Lung (tissue), 16 donors: ENCODE data around the gene WBP11. TPM values are rescaled to one million over a fixed set of nuclear protein-coding genes. Genes with fewer than 3 reads are reported as not detected.

Experiments used
- ATAC-seq: fragments of 200-7000 bp; cut with Tn5 transposase; one replicate; pipeline ENCODE4 v1.9.1; 2020; ENCODE audit warnings: moderate number of reproducible peaks; ENCODE audit not compliant: insufficient read depth, low FRiP score
- DNase-seq, 3 donors: peaks; one replicate each; pipeline ENCODE4 v3.0.0-alpha.2; 2013 to 2017
- H3K27ac ChIP-seq, 2 donors: one replicate each; pipeline ENCODE4 v1.5.1; 2013; ENCODE audit warnings: mild to moderate bottlenecking in 2 of 2, moderate library complexity in 2 of 2, control low read depth in 1 of 2, inconsistent platforms in 1 of 2, low read depth in 1 of 2, low read length in 1 of 2
- H3K27me3 ChIP-seq, 3 donors: one replicate each; pipeline ENCODE4 v1.5.1; 2013; ENCODE audit warnings: low read length in 2 of 3; ENCODE audit not compliant: control insufficient read depth in 3 of 3, insufficient read depth in 3 of 3
- H3K36me3 ChIP-seq, 4 donors: one replicate each; pipeline ENCODE4 v1.5.1; 2013; ENCODE audit warnings: low read length in 4 of 4, mild to moderate bottlenecking in 1 of 4, moderate library complexity in 1 of 4; ENCODE audit not compliant: control insufficient read depth in 4 of 4, insufficient read depth in 4 of 4
- H3K4me1 ChIP-seq, 5 donors: one replicate each; pipeline ENCODE4 v1.5.1; 2013; ENCODE audit warnings: low read length in 5 of 5, mild to moderate bottlenecking in 2 of 5, moderate library complexity in 1 of 5; ENCODE audit not compliant: control insufficient read depth in 5 of 5, insufficient read depth in 5 of 5
- H3K4me3 ChIP-seq: one replicate; pipeline ENCODE4 v1.5.1; 2013; ENCODE audit warnings: mild to moderate bottlenecking, control low read depth, moderate library complexity
- H3K9ac ChIP-seq, 2 donors: one replicate each; pipeline ENCODE4 v1.5.1; 2013; ENCODE audit warnings: low read length in 2 of 2, control low read depth in 1 of 2; ENCODE audit not compliant: insufficient read depth in 1 of 2
- H3K9me3 ChIP-seq, 4 donors: one replicate each; pipeline ENCODE4 v1.5.1; 2013; ENCODE audit warnings: low read length in 3 of 4, mild to moderate bottlenecking in 1 of 4, moderate library complexity in 1 of 4; ENCODE audit not compliant: control insufficient read depth in 4 of 4, insufficient read depth in 3 of 4
- WGBS, 2 donors: extraction: QIAGEN DNeasy Blood & Tissue Kit; methylation state at CpG; one replicate each; pipeline ENCODE4 v1.1.7; 2013; 5-methylcytosine and 5-hydroxymethylcytosine counted together
- long read RNA-seq, 5 donors: transcript quantifications; one replicate each; lab custom pipeline, GENCODE V29; 2026
- polyA plus RNA-seq, 2 donors: library from polyadenylated mRNA; stranded (reverse); fragments of 200-250 nt; gene quantifications; one replicate each; pipeline ENCODE4 v1.2.1, GENCODE V29; 2013
- total RNA-seq, 2 donors: library from RNA; depleted of rRNA in 1 of 2; stranded (reverse); fragments of >200 nt in 1 of 2; gene quantifications; one replicate each; pipeline ENCODE4 v1.2.1, GENCODE V29; 2014 to 2021
- TF ChIP-seq, protein P1 (sequence below): IDR thresholded peaks from 2 replicates; pipeline ENCODE4 v1.5.1; 2012; ENCODE audit warnings: mild to moderate bottlenecking; ENCODE audit errors: control extremely low read depth, extremely low read depth
- donor health status: control.
- donor health status: control.
- donor health status: Bipolar disorder and iron deficiency.
- donor health status: healthy.
- donor health status: DM: yes; HTN: yes; CAD: no.

Gene WBP11
- total RNA-seq = 10 to 100 TPM; 39.5 to 52.8 TPM
- polyA plus RNA-seq = 10 to 100 TPM; 14.8 to 21.6 TPM
- long read RNA-seq, donor 1, full-length matches to known transcripts = 15 of 15 reads
- long read RNA-seq, donor 1, partial matches to known transcripts = 0 of 15 reads
- long read RNA-seq, donor 1, other reads (novel, unspliced or antisense) = 0 of 15 reads
- long read RNA-seq, donor 2, full-length matches to known transcripts = 6 of 11 reads
- long read RNA-seq, donor 2, partial matches to known transcripts = 5 of 11 reads
- long read RNA-seq, donor 2, other reads (novel, unspliced or antisense) = 0 of 11 reads
- long read RNA-seq, donor 3, full-length matches to known transcripts = 9 of 9 reads
- long read RNA-seq, donor 3, partial matches to known transcripts = 0 of 9 reads
- long read RNA-seq, donor 3, other reads (novel, unspliced or antisense) = 0 of 9 reads
- long read RNA-seq, donor 4, full-length matches to known transcripts = 10 of 10 reads
- long read RNA-seq, donor 4, partial matches to known transcripts = 0 of 10 reads
- long read RNA-seq, donor 4, other reads (novel, unspliced or antisense) = 0 of 10 reads
- long read RNA-seq, donor 5, full-length matches to known transcripts = 27 of 42 reads
- long read RNA-seq, donor 5, partial matches to known transcripts = 15 of 42 reads
- long read RNA-seq, donor 5, other reads (novel, unspliced or antisense) = 0 of 42 reads

DNA sequence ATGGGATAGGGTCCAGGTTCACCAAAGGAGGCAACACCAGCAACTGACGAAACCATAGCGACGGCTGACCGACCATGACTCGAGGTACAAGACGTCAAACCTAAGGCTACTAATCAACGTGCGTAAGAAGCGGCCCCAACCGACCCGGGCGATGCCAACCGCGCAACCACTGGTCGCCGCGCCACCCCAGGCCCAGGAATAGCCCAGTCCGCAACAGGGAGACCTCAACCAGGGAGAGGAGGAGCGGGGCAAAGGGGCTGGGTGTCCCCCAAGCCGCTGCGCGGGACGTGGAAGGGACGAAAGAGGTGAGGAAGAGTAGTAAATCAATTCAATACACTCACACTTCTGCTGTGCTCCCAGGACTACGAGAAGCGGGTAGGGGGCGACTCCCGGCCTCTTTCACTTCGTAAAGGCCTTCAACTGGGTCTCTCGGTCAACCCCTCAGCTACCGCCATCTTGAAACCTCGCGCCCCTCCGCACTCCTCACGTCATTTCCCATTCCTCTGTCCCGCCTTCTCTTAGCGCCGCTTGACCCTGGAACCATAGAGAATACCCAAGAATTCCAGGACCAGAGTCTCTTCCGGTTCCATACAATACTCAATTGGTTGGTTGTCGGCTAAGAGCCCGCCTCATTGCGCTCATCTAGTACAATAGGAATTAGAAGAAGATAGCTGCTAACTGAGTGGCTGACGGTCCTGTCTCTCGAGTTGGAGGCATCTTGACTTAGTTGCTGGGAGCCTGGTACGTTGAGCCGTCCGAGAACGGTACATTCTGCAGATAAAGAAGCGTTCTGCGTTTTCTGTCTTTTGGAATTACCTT, at the start of gene WBP11, which contains the start of gene C12orf60:
Gene WBP11, minus strand, starts transcription at position 468 of the 819 bp plus-strand sequence. CDS start 2,095 bp downstream, outside the sequence.
Gene C12orf60, plus strand, starts transcription at position 660 of the 819 bp plus-strand sequence. CDS start 19,266 bp downstream, outside the sequence.
- H3K9ac ChIP-seq = peak within 1 kb of the TSS; percentile 98 to 99
- H3K27ac ChIP-seq = peak within 1 kb of the TSS; percentile 95
- H3K36me3 ChIP-seq = peaks cover 3 to 14% (median 8%) of the 10 kb centered on the region in 4 donors
- TF ChIP-seq, protein P1, sequence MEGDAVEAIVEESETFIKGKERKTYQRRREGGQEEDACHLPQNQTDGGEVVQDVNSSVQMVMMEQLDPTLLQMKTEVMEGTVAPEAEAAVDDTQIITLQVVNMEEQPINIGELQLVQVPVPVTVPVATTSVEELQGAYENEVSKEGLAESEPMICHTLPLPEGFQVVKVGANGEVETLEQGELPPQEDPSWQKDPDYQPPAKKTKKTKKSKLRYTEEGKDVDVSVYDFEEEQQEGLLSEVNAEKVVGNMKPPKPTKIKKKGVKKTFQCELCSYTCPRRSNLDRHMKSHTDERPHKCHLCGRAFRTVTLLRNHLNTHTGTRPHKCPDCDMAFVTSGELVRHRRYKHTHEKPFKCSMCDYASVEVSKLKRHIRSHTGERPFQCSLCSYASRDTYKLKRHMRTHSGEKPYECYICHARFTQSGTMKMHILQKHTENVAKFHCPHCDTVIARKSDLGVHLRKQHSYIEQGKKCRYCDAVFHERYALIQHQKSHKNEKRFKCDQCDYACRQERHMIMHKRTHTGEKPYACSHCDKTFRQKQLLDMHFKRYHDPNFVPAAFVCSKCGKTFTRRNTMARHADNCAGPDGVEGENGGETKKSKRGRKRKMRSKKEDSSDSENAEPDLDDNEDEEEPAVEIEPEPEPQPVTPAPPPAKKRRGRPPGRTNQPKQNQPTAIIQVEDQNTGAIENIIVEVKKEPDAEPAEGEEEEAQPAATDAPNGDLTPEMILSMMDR = no peak
- 0 to 1% methylated on average over 50 of the region's 50 CpGs for WGBS, 2 donors
- peaks cover 0 to 23% (median 8%) of the 10 kb centered on the region in 5 donors for H3K4me1 ChIP-seq
- no peaks in the 10 kb centered on the region for H3K27me3 ChIP-seq
- peak; percentile 98 for ATAC-seq
- H3K4me3 ChIP-seq = peak within 1 kb of the TSS; percentile 96
- peak; percentile 97 to 100 (median 100) for DNase-seq
- H3K9me3 ChIP-seq = no peaks in the 10 kb centered on the region

DNA sequence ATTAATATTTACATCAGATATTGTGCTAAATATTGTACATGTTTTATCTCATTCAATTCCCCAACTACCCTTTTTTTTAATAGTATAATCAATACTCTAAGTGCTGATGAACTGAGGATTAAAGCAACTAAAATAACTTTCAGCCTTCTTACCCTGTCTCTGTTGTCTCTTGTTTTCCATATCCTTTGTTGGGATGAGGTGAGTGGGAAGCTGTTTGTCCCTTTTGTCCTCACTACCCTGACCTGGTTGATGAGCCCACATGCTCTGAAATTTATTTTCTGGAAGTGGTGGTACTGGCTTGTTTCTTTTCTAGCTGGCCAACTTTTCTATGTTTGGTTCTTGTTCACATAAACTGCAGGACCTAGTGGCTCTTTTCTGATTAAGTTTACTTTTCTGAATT, 49.6 kb upstream of the WBP11 start:
- Histone ChIP-seq H3K4me3 (no peak overlapping the region), H3K27me3 (no peaks in the 10 kb centered on the region), H3K9me3 (no peaks in the 10 kb centered on the region), H3K36me3 (no peaks in the 10 kb centered on the region), H3K27ac (no peak overlapping the region), H3K4me1 (peaks cover 0 to 17% (median 2%) of the 10 kb centered on the region in 5 donors), H3K9ac (no peak overlapping the region)
- no peak for ATAC-seq
- DNase-seq = no peak
- TF ChIP-seq, protein P1 = no peak

DNA sequence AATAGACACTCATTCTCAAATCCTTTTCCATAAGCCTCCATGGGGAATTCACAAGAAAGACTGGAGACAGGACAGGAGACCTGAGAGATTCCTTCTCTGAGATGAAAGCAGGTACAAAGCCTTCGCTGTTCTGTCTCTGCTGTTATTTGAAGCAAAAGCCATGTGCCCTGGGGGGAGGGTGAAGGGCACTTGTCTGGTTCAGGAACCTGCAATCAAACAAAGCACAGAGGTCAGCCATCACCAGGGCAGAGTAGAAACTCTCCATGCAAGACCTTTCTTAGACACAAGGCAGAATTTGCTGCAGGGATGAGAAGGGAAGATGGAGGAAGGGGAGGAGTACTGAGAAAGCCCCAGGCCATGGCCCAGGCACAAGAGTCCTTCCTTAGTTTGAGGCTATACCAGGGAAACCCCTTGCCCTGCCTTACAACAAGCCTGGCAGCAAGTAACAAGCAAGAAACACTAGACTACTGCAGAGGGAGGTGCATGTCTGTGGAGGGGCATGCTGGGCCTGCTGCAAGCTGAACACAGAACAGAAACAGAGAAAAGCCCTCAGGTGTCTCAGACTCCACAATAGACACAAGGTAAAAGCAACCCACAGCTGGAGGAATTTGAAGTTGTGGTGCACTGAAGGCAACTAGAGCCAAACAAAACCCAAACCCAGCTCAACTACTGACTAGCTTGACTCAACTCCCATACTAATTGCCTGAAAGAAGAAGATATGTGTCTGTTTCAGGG, 47.8 kb upstream of the WBP11 start:
- TF ChIP-seq, protein P1 = no peak
- no peak overlapping the region for H3K4me3 ChIP-seq
- peaks cover 4 to 28% (median 7%) of the 10 kb centered on the region in 5 donors for H3K4me1 ChIP-seq
- 0 to 100% methylated on average over 1 of the region's 1 CpG for WGBS, 2 donors
- H3K36me3 ChIP-seq = no peaks in the 10 kb centered on the region
- H3K9ac ChIP-seq = no peak overlapping the region
- H3K27ac ChIP-seq = no peak overlapping the region
- no peak for DNase-seq
- no peaks in the 10 kb centered on the region for H3K27me3 ChIP-seq
- H3K9me3 ChIP-seq = no peaks in the 10 kb centered on the region
- ATAC-seq = no peak
